NCI-H510A (cell line): Measurements from ENCODE around the gene CNN2.

Experiments used
- DNase-seq: peaks from one replicate; lab custom pipeline; 2025; lab: John Stamatoyannopoulos, UW

Gene CNN2

DNA sequence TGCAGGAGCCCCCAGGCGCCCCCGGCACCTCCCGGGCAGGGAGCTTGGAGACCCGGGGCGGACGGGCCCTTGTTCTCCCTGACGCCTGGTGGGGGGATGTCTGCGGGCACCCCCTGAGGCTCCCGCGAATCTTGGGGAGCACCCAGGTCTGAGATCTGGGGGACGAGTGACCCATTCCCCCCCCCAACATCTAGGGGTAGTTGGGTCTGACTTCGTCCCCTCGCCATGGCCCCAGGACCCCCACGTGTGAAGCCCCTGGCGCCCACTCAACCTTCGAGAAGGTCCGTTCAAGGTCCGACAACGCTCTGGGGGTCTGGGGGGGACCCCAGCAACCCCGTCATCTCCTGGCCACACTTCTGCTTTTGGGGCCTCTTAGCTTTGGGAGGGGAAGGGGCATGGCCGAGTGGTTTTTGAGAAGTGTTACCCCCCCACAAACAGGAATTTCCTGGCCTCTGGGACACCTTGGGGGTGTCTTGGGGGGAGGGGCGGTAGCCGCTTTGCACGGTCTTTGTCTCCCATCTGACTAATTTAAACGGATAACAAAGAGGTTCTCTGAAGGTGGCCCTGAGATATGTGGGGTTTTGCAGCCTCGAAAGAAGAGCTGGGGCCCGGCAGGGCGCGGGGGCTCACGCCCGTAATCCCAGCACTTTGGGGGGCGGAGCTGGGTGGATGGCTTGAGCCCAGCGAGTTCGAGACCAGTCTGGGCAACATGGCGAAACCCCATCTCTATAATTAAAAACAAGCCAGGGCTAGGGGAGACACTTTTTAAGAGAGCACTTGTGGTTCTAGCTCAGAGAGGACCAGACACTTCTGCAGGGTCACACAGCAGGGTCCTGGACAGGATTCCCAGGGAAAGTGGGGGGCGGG is 608 bp downstream of the CNN2 start:
- no peak for DNase-seq

DNA sequence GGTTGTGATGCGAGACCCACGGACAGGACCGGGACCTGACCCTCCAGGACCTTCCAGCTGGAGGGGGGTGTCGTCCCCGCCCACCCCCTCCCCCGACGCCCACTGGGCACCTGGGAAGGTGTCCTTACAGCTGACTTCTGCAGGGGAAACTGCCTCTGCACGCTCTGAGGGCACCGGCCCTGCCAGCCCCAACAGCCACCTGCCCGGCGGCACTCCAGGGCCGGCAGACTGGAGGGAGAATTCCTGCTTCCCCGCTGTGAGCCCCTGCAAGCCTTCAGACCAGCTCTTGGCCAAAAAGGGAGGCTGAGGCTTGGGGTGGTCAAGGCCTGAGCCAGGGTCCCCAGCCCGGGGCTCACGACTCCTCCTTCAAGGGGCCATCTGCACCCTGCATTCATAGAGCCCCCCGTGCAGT is 1.2 kb downstream of the CNN2 start:
- DNase-seq, result no peak

GRCh38 chr19:1028062-1028926 is 1.9 kb downstream of the CNN2 start:
- DNase-seq, result peak; percentile 63

DNA sequence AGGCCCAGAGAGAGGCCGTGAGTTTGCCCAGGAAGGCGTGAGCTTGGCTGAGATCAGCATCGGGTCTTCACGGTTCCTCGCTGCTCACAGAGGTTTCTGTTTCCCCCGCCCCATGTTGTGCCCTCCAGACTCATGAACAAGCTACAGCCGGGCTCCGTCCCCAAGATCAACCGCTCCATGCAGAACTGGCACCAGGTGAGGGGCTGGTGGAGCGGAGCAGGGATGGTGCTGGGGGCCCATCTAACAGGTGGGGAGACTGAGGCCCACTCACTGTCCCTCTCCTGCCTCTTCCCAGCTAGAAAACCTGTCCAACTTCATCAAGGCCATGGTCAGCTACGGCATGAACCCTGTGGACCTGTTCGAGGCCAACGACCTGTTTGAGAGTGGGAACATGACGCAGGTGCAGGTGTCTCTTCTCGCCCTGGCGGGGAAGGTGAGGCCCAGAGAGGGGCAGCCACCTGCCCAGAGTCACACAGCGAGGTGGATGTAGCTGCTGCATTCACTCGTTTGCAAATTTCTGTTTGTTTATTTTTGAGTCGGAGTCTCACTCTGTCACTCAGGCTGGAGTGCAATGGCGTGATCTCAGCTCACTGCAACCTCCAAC is 6.0 kb downstream of the CNN2 start:
- no peak for DNase-seq

- no peak for DNase-seq
Measured at GRCh38 chr19:1035998-1036621, 9.7 kb downstream of the CNN2 start.

GRCh38 chr19:1037621-1038064 is 11.2 kb downstream of the CNN2 start:
- no peak for DNase-seq

- DNase-seq, result no peak
Measured at GRCh38 chr19:1038978-1039645, 12.7 kb downstream of the CNN2 start.

DNA sequence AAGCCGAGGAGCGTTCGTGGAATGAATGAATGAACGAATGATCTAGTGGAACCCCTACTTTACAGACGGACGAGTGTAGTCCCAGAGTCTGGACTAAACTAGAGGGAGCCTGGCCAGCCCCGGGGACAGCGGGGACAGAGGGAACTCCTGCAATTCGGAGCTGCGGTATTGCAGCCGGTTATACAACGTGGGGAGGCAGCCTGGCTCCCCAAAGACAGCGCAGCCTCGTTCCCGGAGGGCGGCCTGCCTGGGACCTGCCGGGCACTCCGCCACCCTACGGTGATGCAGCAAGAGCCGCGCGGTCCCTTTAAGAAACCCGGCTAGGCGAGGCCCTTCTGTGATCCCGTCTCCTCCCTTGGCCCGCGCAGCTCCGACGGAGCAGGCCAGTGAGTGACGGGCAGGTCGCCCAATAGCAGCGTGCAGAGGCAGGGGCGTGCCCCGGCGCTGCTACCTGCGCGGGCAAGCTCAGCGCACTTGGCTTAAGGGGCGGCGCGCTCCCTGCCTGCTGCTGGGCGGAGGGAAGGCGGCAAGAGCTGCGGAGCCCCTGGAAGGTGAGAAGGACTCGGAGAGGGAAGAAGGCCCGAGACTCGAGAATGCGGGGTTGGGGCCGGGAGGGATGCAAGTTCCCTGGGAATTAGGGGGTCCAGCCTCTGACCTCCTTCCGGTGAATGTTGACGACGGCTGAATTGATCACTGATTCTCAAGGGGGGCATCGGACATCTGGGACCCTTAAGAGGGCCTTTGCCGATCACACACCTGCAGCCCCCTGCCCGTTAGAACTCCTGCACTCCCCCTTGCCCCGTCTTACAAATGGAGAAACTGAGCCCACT is 13.5 kb downstream of the CNN2 start, which contains the start of gene ABCA7:
Gene ABCA7 (plus strand): TSS at position 462 of the 830 bp plus-strand sequence. CDS start 1,255 bp downstream, outside the sequence.
- peak; percentile 88 for DNase-seq

DNA sequence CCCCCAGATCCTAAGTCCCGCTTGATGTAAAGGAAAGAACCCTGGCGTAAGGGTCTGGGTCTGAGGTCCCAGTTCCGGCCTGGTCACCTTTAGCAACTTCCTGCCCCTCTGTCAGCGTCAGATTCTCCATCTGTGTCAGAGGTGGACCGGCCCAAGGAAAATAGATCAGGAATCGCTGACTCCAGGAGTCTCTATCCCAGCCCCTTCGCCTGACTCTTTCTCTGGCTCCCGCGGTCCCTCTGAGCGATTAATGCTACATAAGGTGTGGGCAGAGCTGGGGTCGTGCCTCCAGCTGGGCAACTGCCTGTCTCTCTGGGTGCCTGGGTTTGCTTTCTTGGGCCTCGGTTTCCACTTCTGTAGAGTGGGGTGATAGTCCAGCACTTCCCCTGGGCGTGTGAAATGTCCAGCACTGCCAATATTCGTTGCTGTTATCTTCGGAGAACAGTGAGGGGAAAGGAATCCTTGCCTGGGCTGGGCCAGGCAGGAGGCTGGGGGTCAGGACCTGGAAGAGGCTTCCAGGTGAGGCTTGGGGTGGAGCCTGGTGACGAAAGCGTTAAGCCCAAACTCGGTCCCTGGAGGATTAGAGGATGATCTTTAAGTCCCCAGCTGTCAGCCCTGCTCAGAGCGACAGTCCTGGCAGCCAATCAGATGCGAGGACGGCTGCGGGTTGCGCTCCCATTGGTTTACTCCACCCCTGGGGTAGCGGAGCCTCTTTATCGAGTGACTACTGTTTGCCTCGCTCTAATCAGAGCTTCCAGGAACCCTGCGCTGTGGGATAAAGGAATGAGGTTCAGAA is 14.3 kb downstream of the CNN2 start:
- peak; percentile 78 for DNase-seq

GRCh38 chr19:1041272-1041834 is 14.9 kb downstream of the CNN2 start:
- DNase-seq, result no peak

GRCh38 chr19:1041835-1042685 is 15.7 kb downstream of the CNN2 start:
- DNase-seq, result no peak

- no peak for DNase-seq
Measured at GRCh38 chr19:1042689-1043511, 16.5 kb downstream of the CNN2 start.

DNA sequence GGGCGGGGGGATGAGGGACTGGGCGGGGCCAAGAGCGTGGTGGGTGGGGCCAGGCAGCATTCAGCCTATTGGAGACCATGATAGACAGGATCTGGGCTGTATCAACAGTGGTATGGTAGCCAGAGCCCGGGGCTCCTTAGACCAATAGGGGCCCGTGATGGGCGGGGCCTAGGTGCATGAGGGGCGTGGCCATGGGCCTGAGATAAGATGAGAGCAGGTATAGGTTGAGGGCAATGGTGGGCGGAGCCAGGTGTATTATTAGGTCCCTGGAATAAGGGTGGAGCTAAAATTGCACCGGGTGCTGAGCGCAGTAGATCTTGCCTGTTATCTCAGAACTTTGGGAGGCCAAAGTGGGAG is 18.8 kb downstream of the CNN2 start:
- DNase-seq, result no peak

GRCh38 chr19:1046117-1046626 is 19.8 kb downstream of the CNN2 start:
- no peak for DNase-seq

DNA sequence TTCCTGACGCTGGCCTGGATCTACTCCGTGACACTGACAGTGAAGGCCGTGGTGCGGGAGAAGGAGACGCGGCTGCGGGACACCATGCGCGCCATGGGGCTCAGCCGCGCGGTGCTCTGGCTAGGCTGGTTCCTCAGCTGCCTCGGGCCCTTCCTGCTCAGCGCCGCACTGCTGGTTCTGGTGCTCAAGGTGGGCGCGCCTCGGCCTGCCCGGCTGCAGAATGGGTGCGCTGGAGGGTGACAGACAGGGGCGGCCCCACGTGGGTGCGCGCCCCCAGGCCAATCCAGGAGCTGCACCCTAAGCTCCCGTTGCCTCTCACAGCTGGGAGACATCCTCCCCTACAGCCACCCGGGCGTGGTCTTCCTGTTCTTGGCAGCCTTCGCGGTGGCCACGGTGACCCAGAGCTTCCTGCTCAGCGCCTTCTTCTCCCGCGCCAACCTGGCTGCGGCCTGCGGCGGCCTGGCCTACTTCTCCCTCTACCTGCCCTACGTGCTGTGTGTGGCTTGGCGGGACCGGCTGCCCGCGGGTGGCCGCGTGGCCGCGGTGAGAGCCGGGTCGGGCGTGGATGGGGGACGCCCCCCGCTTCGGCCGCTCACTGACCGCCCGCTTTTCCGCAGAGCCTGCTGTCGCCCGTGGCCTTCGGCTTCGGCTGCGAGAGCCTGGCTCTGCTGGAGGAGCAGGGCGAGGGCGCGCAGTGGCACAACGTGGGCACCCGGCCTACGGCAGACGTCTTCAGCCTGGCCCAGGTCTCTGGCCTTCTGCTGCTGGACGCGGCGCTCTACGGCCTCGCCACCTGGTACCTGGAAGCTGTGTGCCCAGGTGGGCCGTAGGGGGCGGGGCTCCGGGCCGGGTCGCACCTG is 20.7 kb downstream of the CNN2 start:
- DNase-seq, result no peak

GRCh38 chr19:1047696-1048147 is 21.3 kb downstream of the CNN2 start:
- no peak for DNase-seq
